ENCODE measurements around the gene TTC21B. TPM values are rescaled to one million over a fixed set of nuclear protein-coding genes. Genes with fewer than 3 reads are reported as not detected.

Gene TTC21B
- total RNA-seq, 2 experiments from 2014 or later = 26.2 to 29.8 TPM

- Histone ChIP-seq H3K79me2 (ENCODE audit: insufficient read depth, low read depth, low read length) (no peaks in the 10 kb centered on the region), H3K9me3 (ENCODE audit: low read length) (no peaks in the 10 kb centered on the region), H3K36me3 (ENCODE audit: insufficient read depth, low read length) (peaks cover 56% of the 10 kb centered on the region), H2AFZ (ENCODE audit: low read length) (no peak overlapping the region), H3K9me2 (ENCODE audit: insufficient read depth, low read length) (no peaks in the 10 kb centered on the region), H3K4me1 (ENCODE audit: insufficient read depth, low read length, poor library complexity, severe bottlenecking) (no peaks in the 10 kb centered on the region), H3K4me2 (ENCODE audit: low read length) (no peak overlapping the region), H3K27ac (ENCODE audit: low read depth, low read length, poor library complexity, severe bottlenecking) (no peak overlapping the region), H3K4me3 (ENCODE audit: low read depth, low read length, poor library complexity, severe bottlenecking) (no peak overlapping the region), H4K20me1 (ENCODE audit: insufficient read depth, low read length) (no peaks in the 10 kb centered on the region)
- intact Hi-C loops (cut with micrococcal nuclease; ENCODE audit: unreplicated experiment) = no loop called here
- TF ChIP-seq, protein P1, sequence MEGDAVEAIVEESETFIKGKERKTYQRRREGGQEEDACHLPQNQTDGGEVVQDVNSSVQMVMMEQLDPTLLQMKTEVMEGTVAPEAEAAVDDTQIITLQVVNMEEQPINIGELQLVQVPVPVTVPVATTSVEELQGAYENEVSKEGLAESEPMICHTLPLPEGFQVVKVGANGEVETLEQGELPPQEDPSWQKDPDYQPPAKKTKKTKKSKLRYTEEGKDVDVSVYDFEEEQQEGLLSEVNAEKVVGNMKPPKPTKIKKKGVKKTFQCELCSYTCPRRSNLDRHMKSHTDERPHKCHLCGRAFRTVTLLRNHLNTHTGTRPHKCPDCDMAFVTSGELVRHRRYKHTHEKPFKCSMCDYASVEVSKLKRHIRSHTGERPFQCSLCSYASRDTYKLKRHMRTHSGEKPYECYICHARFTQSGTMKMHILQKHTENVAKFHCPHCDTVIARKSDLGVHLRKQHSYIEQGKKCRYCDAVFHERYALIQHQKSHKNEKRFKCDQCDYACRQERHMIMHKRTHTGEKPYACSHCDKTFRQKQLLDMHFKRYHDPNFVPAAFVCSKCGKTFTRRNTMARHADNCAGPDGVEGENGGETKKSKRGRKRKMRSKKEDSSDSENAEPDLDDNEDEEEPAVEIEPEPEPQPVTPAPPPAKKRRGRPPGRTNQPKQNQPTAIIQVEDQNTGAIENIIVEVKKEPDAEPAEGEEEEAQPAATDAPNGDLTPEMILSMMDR (conservative IDR thresholded peaks at IDR 0.05; ENCODE audit: low read length) = no peak
- no peak for TF ChIP-seq EZH2phosphoT487 (IDR thresholded peaks at IDR 0.05; ENCODE audit: borderline replicate concordance, low read depth, low read length)
- BruUV-seq (replicated peaks) = no TSS peak
- POLR2A ChIA-PET = interaction anchor here (1.0 kb wide), 1 partner anchor 26 kb away, joined by 4 read pairs; no protein-coding TSS in a partner anchor
- CTCF ChIA-PET (ENCODE audit: unreplicated experiment) = no interaction called here
- no peak for DNase-seq (ENCODE audit: low spot score)
Measured at GRCh38 chr2:165909466-165909865, 44.1 kb downstream of the TTC21B start.

GRCh38 chr2:165905854-165906253, 47.7 kb downstream of the TTC21B start:
- TF ChIP-seq EZH2phosphoT487 (IDR thresholded peaks at IDR 0.05; ENCODE audit: borderline replicate concordance, low read depth, low read length) = no peak
- TF ChIP-seq, protein P1 (conservative IDR thresholded peaks at IDR 0.05; ENCODE audit: low read length) = no peak
- peaks cover 43% of the 10 kb centered on the region for H3K36me3 ChIP-seq (ENCODE audit: insufficient read depth, low read length)
- no peaks in the 10 kb centered on the region for H3K9me3 ChIP-seq (ENCODE audit: low read length)
- H3K4me3 ChIP-seq (ENCODE audit: low read depth, low read length, poor library complexity, severe bottlenecking) = no peak overlapping the region
- no peak overlapping the region for H2AFZ ChIP-seq (ENCODE audit: low read length)
- H3K9me2 ChIP-seq (ENCODE audit: insufficient read depth, low read length) = no peaks in the 10 kb centered on the region
- no peak overlapping the region for H3K27ac ChIP-seq (ENCODE audit: low read depth, low read length, poor library complexity, severe bottlenecking)
- H4K20me1 ChIP-seq (ENCODE audit: insufficient read depth, low read length) = 0 out of 2 replicates have a peak, but pooled peaks cover 3% of the 10 kb centered on the region
- ChIA-PET POLR2A (no interaction called here), CTCF (ENCODE audit: unreplicated experiment) (no interaction called here)
- DNase-seq (ENCODE audit: low spot score) = no peak
- no peaks in the 10 kb centered on the region for H3K79me2 ChIP-seq (ENCODE audit: insufficient read depth, low read depth, low read length)
- H3K4me1 ChIP-seq (ENCODE audit: insufficient read depth, low read length, poor library complexity, severe bottlenecking) = no peaks in the 10 kb centered on the region
- BruUV-seq (replicated peaks) = no TSS peak
- intact Hi-C loops (cut with micrococcal nuclease; ENCODE audit: unreplicated experiment) = no loop called here
- H3K4me2 ChIP-seq (ENCODE audit: low read length) = no peak overlapping the region

DNA sequence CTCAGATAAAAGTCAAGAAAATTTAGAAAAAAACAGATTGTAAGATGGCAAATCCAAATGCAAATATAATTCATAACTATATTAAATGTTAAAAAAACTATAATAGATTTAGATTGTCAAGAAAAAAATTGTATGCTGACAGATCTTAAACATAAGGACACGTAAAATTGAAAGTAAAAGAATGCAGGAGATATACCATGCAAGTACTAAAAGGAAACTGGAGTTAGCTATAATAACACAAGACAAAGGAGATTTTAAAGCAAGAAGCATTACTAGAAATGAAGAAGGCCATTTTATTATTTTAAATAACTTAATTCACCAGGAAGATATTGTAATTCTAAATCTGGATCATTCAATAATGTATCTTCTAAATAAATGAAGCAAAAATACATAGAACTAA, 48.3 kb downstream of the TTC21B start:
- no peak overlapping the region for H3K4me2 ChIP-seq (ENCODE audit: low read length)
- CTCF ChIA-PET (ENCODE audit: unreplicated experiment) = no interaction called here
- H3K4me1 ChIP-seq (ENCODE audit: insufficient read depth, low read length, poor library complexity, severe bottlenecking) = no peaks in the 10 kb centered on the region
- POLR2A ChIA-PET = interaction anchor here (0.7 kb wide), 2 partner anchors 70 to 1824 kb away, joined by 3 read pairs; no protein-coding TSS in a partner anchor
- H3K27ac ChIP-seq (ENCODE audit: low read depth, low read length, poor library complexity, severe bottlenecking) = no peak overlapping the region
- intact Hi-C loops (cut with micrococcal nuclease; ENCODE audit: unreplicated experiment) = no loop called here
- BruUV-seq (replicated peaks) = no TSS peak
- H4K20me1 ChIP-seq (ENCODE audit: insufficient read depth, low read length) = 0 out of 2 replicates have a peak, but pooled peaks cover 3% of the 10 kb centered on the region
- H3K36me3 ChIP-seq (ENCODE audit: insufficient read depth, low read length) = peaks cover 44% of the 10 kb centered on the region
- H3K9me3 ChIP-seq (ENCODE audit: low read length) = no peaks in the 10 kb centered on the region
- no peak for DNase-seq (ENCODE audit: low spot score)
- H3K4me3 ChIP-seq (ENCODE audit: low read depth, low read length, poor library complexity, severe bottlenecking) = no peak overlapping the region
- H3K79me2 ChIP-seq (ENCODE audit: insufficient read depth, low read depth, low read length) = no peaks in the 10 kb centered on the region
- no peak overlapping the region for H2AFZ ChIP-seq (ENCODE audit: low read length)
- TF ChIP-seq EZH2phosphoT487 (IDR thresholded peaks at IDR 0.05; ENCODE audit: borderline replicate concordance, low read depth, low read length) = no peak
- TF ChIP-seq, protein P1 (conservative IDR thresholded peaks at IDR 0.05; ENCODE audit: low read length) = no peak
- no peaks in the 10 kb centered on the region for H3K9me2 ChIP-seq (ENCODE audit: insufficient read depth, low read length)

Measured in OCI-LY7 (cell line).